Measurements from ENCODE around the gene TRAPPC10. TPM values are rescaled to one million over a fixed set of nuclear protein-coding genes. Genes with fewer than 3 reads are reported as not detected.

The TRAPPC10 gene
- total RNA-seq, 1 experiment from 2014 or later: 31.5 TPM

DNA sequence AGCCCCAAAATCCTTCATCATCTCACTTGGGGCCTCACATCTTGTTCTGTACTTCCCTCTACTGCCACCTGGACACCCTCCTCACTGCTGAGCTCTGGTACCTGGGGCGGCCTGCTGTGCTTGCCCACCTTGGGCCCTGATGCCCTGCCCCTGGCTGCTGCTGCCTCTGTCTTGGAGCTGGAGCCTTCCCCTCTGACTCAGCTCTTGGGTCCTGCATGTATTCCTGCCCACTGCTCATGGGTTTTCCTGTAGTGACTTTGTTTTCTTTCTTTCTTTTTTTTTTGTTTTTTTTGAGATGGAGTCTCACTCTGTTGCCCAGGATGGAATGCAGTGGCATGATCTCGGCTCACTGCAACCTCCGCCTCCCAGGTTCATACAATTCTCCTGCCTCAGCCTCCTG lies 37.5 kb downstream of the TRAPPC10 start:
- ChIA-PET POLR2A (no interaction called here), RAD21 (ENCODE audit: low non-redundant PET in 1 of 2, low total read pairs in 2 of 2, uncharacterized antibody in 2 of 2, unreplicated experiment in 2 of 2) (no interaction called here), CTCF (no interaction called here)
- peaks cover 2% of the 10 kb centered on the region in 2 experiments; a peak in 2 of 4 replicates for H3K4me1 ChIP-seq (ENCODE audit: control insufficient read depth in 1 of 2, insufficient read depth in 2 of 2, low read length in 2 of 2)
- TF ChIP-seq FOSL1 (IDR thresholded peaks at IDR 0.05; ENCODE audit: low read depth) (no peak), JUND (IDR thresholded peaks at IDR 0.05) (no peak), MAX (IDR thresholded peaks at IDR 0.05) (no peak), EGR1 (IDR thresholded peaks at IDR 0.05; ENCODE audit: low read depth) (no peak), CBX3 (IDR thresholded peaks at IDR 0.05; ENCODE audit: low read depth) (no peak), RAD21 (IDR thresholded peaks at IDR 0.05; ENCODE audit: low read depth) (no peak), YY1 (IDR thresholded peaks at IDR 0.05; ENCODE audit: extremely low read depth, insufficient replicate concordance, low read depth, low read length) (no peak), TCF7L2 (IDR thresholded peaks at IDR 0.05; ENCODE audit: borderline replicate concordance, extremely low read depth, insufficient read depth, insufficient read length) (no peak), POLR2A (IDR thresholded peaks at IDR 0.05; ENCODE audit: borderline replicate concordance, extremely low read depth, insufficient read depth, insufficient read length) (no peak), SIN3A (IDR thresholded peaks at IDR 0.05; ENCODE audit: low read depth) (no peak), CEBPB (IDR thresholded peaks at IDR 0.05; ENCODE audit: low read depth) (no peak), EZH2 (IDR thresholded peaks at IDR 0.05) (no peak)
- H3K4me3 ChIP-seq (replicated peaks in 1 of 2; ENCODE audit: low read depth in 1 of 2, low read length in 2 of 2): no peak overlapping the region
- no peaks in the 10 kb centered on the region for H3K27me3 ChIP-seq (ENCODE audit: insufficient read depth, low read length)
- no TSS peak for BruUV-seq (replicated peaks)
- H2AFZ ChIP-seq (ENCODE audit: low read depth, low read length, poor library complexity, severe bottlenecking): no peak overlapping the region
- H3K36me3 ChIP-seq (ENCODE audit: control insufficient read depth in 1 of 2, insufficient read depth in 2 of 2, low read length in 2 of 2): no peaks in the 10 kb centered on the region; a peak in 1 of 4 replicates
- H3K9me3 ChIP-seq (ENCODE audit: control insufficient read depth in 1 of 2, insufficient read depth in 1 of 2, low read depth in 1 of 2, low read length in 2 of 2): no peaks in the 10 kb centered on the region
- H3K9ac ChIP-seq (ENCODE audit: low read length): no peak overlapping the region
- DNase-seq (ENCODE audit: low read depth, low spot score): no peak
- no peak overlapping the region for H3K27ac ChIP-seq (ENCODE audit: low read depth, low read length)
- H3K79me2 ChIP-seq (ENCODE audit: insufficient read depth, low read length): peaks cover 44% of the 10 kb centered on the region
- intact Hi-C loops (cut with micrococcal nuclease): no loop called here
- H3K4me2 ChIP-seq (ENCODE audit: low read length): no peak overlapping the region
- ATAC-seq: 0 out of 2 replicates have a peak, but pooled peaks have one; percentile 9
- no peaks in the 10 kb centered on the region for H3K9me2 ChIP-seq (ENCODE audit: insufficient read depth)
- no peaks in the 10 kb centered on the region for H4K20me1 ChIP-seq (ENCODE audit: insufficient read depth)

DNA sequence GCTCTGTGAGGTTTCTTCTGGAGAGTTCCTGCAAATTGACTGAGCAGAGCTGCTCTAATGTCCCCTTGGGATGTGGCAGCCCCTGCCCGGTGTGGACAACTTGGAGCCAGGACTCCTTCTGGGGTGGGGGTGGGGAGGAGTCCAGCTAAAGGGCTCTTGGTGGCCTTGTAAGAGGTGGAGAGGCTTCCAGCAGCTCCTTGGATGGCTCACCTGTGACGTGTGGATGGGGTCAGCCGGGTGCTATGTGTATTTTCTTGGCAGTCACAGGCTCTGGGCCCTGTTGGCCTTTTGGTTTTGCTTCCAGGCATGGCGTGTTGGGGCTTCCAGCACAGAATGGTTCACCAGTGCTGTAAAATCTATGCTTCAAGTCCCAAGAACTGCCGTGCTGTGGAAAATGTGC lies 38.2 kb downstream of the TRAPPC10 start:
- Histone ChIP-seq H3K9me3 (ENCODE audit: control insufficient read depth in 1 of 2, insufficient read depth in 1 of 2, low read depth in 1 of 2, low read length in 2 of 2) (no peaks in the 10 kb centered on the region), H3K36me3 (ENCODE audit: control insufficient read depth in 1 of 2, insufficient read depth in 2 of 2, low read length in 2 of 2) (no peaks in the 10 kb centered on the region; a peak in 1 of 4 replicates), H3K4me2 (ENCODE audit: low read length) (no peak overlapping the region), H4K20me1 (ENCODE audit: insufficient read depth) (no peaks in the 10 kb centered on the region), H3K4me1 (ENCODE audit: control insufficient read depth in 1 of 2, insufficient read depth in 2 of 2, low read length in 2 of 2) (peaks cover 4% of the 10 kb centered on the region in 2 experiments; a peak in 2 of 4 replicates), H3K79me2 (ENCODE audit: insufficient read depth, low read length) (peaks cover 48% of the 10 kb centered on the region), H3K27me3 (ENCODE audit: insufficient read depth, low read length) (no peaks in the 10 kb centered on the region), H2AFZ (ENCODE audit: low read depth, low read length, poor library complexity, severe bottlenecking) (no peak overlapping the region), H3K9me2 (ENCODE audit: insufficient read depth) (no peaks in the 10 kb centered on the region), H3K9ac (ENCODE audit: low read length) (no peak overlapping the region), H3K27ac (ENCODE audit: low read depth, low read length) (no peak overlapping the region), H3K4me3 (replicated peaks in 1 of 2; ENCODE audit: low read depth in 1 of 2, low read length in 2 of 2) (no peak overlapping the region)
- ChIA-PET CTCF (no interaction called here), RAD21 (ENCODE audit: low non-redundant PET in 1 of 2, low total read pairs in 2 of 2, uncharacterized antibody in 2 of 2, unreplicated experiment in 2 of 2) (no interaction called here), POLR2A (no interaction called here)
- no TSS peak for BruUV-seq (replicated peaks)
- ATAC-seq (no peak), DNase-seq (ENCODE audit: low read depth, low spot score) (no peak)
- TF ChIP-seq MAX (IDR thresholded peaks at IDR 0.05) (no peak), POLR2AphosphoS5 (IDR thresholded peaks at IDR 0.05; ENCODE audit: low read depth, low read length) (no peak), SRF (IDR thresholded peaks at IDR 0.05; ENCODE audit: low read depth) (no peak), RAD21 (IDR thresholded peaks at IDR 0.05; ENCODE audit: low read depth) (no peak), TCF7L2 (IDR thresholded peaks at IDR 0.05; ENCODE audit: borderline replicate concordance, extremely low read depth, insufficient read depth, insufficient read length) (no peak), FOSL1 (IDR thresholded peaks at IDR 0.05; ENCODE audit: low read depth) (no peak), POLR2A (IDR thresholded peaks at IDR 0.05; ENCODE audit: borderline replicate concordance, extremely low read depth, insufficient read depth, insufficient read length) (no peak), JUND (IDR thresholded peaks at IDR 0.05) (no peak), ZNF274 (IDR thresholded peaks at IDR 0.05; ENCODE audit: low read depth, low read length) (no peak)
- TF ChIP-seq, protein P1, sequence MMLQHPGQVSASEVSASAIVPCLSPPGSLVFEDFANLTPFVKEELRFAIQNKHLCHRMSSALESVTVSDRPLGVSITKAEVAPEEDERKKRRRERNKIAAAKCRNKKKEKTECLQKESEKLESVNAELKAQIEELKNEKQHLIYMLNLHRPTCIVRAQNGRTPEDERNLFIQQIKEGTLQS (IDR thresholded peaks at IDR 0.05): no peak
- TF ChIP-seq, protein P2, sequence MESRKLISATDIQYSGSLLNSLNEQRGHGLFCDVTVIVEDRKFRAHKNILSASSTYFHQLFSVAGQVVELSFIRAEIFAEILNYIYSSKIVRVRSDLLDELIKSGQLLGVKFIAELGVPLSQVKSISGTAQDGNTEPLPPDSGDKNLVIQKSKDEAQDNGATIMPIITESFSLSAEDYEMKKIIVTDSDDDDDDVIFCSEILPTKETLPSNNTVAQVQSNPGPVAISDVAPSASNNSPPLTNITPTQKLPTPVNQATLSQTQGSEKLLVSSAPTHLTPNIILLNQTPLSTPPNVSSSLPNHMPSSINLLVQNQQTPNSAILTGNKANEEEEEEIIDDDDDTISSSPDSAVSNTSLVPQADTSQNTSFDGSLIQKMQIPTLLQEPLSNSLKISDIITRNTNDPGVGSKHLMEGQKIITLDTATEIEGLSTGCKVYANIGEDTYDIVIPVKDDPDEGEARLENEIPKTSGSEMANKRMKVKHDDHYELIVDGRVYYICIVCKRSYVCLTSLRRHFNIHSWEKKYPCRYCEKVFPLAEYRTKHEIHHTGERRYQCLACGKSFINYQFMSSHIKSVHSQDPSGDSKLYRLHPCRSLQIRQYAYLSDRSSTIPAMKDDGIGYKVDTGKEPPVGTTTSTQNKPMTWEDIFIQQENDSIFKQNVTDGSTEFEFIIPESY (IDR thresholded peaks at IDR 0.05; ENCODE audit: extremely low read depth, insufficient replicate concordance, low read length): no peak
- intact Hi-C loops (cut with micrococcal nuclease): no loop called here
